ENCODE measurements around the gene SLAIN2.

GRCh38 chr4:48470570-48470969, 129.2 kb downstream of the SLAIN2 start:
- TF ChIP-seq NFE2L1 (CRISPR knock-in tag; IDR thresholded peaks at IDR 0.05) (no peak), GTF2I (CRISPR knock-in tag; conservative IDR thresholded peaks at IDR 0.05) (no peak), EMX1 (CRISPR knock-in tag; IDR thresholded peaks at IDR 0.05) (no peak), ELF4 (CRISPR knock-in tag; IDR thresholded peaks at IDR 0.05; ENCODE audit: low read depth) (no peak), ZBTB43 (CRISPR knock-in tag; IDR thresholded peaks at IDR 0.05) (no peak), CREM (CRISPR knock-in tag; IDR thresholded peaks at IDR 0.05) (no peak), FOXK1 (CRISPR knock-in tag; IDR thresholded peaks at IDR 0.05) (no peak), CREB1 (CRISPR knock-in tag; IDR thresholded peaks at IDR 0.05) (no peak), SMAD3 (CRISPR knock-in tag; IDR thresholded peaks at IDR 0.05; ENCODE audit: borderline replicate concordance) (no peak)
- TF ChIP-seq, protein P1, sequence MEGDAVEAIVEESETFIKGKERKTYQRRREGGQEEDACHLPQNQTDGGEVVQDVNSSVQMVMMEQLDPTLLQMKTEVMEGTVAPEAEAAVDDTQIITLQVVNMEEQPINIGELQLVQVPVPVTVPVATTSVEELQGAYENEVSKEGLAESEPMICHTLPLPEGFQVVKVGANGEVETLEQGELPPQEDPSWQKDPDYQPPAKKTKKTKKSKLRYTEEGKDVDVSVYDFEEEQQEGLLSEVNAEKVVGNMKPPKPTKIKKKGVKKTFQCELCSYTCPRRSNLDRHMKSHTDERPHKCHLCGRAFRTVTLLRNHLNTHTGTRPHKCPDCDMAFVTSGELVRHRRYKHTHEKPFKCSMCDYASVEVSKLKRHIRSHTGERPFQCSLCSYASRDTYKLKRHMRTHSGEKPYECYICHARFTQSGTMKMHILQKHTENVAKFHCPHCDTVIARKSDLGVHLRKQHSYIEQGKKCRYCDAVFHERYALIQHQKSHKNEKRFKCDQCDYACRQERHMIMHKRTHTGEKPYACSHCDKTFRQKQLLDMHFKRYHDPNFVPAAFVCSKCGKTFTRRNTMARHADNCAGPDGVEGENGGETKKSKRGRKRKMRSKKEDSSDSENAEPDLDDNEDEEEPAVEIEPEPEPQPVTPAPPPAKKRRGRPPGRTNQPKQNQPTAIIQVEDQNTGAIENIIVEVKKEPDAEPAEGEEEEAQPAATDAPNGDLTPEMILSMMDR (IDR thresholded peaks at IDR 0.05), result no peak
- TF ChIP-seq, protein P2, sequence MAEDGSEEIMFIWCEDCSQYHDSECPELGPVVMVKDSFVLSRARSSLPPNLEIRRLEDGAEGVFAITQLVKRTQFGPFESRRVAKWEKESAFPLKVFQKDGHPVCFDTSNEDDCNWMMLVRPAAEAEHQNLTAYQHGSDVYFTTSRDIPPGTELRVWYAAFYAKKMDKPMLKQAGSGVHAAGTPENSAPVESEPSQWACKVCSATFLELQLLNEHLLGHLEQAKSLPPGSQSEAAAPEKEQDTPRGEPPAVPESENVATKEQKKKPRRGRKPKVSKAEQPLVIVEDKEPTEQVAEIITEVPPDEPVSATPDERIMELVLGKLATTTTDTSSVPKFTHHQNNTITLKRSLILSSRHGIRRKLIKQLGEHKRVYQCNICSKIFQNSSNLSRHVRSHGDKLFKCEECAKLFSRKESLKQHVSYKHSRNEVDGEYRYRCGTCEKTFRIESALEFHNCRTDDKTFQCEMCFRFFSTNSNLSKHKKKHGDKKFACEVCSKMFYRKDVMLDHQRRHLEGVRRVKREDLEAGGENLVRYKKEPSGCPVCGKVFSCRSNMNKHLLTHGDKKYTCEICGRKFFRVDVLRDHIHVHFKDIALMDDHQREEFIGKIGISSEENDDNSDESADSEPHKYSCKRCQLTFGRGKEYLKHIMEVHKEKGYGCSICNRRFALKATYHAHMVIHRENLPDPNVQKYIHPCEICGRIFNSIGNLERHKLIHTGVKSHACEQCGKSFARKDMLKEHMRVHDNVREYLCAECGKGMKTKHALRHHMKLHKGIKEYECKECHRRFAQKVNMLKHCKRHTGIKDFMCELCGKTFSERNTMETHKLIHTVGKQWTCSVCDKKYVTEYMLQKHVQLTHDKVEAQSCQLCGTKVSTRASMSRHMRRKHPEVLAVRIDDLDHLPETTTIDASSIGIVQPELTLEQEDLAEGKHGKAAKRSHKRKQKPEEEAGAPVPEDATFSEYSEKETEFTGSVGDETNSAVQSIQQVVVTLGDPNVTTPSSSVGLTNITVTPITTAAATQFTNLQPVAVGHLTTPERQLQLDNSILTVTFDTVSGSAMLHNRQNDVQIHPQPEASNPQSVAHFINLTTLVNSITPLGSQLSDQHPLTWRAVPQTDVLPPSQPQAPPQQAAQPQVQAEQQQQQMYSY (CRISPR knock-in tag; IDR thresholded peaks at IDR 0.05), result no peak
- TF ChIP-seq, protein P3, sequence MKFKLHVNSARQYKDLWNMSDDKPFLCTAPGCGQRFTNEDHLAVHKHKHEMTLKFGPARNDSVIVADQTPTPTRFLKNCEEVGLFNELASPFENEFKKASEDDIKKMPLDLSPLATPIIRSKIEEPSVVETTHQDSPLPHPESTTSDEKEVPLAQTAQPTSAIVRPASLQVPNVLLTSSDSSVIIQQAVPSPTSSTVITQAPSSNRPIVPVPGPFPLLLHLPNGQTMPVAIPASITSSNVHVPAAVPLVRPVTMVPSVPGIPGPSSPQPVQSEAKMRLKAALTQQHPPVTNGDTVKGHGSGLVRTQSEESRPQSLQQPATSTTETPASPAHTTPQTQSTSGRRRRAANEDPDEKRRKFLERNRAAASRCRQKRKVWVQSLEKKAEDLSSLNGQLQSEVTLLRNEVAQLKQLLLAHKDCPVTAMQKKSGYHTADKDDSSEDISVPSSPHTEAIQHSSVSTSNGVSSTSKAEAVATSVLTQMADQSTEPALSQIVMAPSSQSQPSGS (CRISPR knock-in tag; IDR thresholded peaks at IDR 0.05; ENCODE audit: borderline replicate concordance, low read depth), result no peak
- TF ChIP-seq, protein P4, sequence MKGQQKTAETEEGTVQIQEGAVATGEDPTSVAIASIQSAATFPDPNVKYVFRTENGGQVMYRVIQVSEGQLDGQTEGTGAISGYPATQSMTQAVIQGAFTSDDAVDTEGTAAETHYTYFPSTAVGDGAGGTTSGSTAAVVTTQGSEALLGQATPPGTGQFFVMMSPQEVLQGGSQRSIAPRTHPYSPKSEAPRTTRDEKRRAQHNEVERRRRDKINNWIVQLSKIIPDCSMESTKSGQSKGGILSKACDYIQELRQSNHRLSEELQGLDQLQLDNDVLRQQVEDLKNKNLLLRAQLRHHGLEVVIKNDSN (CRISPR knock-in tag; IDR thresholded peaks at IDR 0.05), result no peak
- TF ChIP-seq, protein P5, sequence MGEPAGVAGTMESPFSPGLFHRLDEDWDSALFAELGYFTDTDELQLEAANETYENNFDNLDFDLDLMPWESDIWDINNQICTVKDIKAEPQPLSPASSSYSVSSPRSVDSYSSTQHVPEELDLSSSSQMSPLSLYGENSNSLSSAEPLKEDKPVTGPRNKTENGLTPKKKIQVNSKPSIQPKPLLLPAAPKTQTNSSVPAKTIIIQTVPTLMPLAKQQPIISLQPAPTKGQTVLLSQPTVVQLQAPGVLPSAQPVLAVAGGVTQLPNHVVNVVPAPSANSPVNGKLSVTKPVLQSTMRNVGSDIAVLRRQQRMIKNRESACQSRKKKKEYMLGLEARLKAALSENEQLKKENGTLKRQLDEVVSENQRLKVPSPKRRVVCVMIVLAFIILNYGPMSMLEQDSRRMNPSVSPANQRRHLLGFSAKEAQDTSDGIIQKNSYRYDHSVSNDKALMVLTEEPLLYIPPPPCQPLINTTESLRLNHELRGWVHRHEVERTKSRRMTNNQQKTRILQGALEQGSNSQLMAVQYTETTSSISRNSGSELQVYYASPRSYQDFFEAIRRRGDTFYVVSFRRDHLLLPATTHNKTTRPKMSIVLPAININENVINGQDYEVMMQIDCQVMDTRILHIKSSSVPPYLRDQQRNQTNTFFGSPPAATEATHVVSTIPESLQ (CRISPR knock-in tag; IDR thresholded peaks at IDR 0.05), result no peak
